Measurements from ENCODE around the gene BEND6. TPM values are rescaled to one million over a fixed set of nuclear protein-coding genes. Genes with fewer than 3 reads are reported as not detected.

Gene BEND6
- total and polyA plus RNA-seq, 2 of the 8 experiments (the other 6 are each of a cell fraction or from before 2014, with no cell fraction given): 0.71 to 2.1 TPM

DNA sequence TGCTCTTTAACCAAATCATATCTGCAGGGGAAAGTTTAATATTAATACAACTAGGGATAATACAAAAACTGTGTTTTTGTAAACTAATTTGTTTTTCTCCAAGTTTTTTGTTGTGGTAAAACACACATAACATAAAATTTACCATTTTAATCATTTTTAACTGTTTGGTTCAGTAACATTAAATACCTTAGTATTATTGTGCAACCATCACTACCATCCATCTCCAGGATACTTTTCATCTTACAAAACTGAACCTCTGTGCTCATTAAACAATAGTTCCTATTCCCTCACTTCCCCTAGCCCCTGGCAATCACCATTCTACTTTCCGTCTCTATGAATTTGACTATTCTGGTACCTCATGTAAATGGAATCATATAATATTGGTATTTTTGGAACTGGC lies 15.9 kb downstream of the BEND6 start:
- ChIA-PET CTCF (ENCODE audit: partially characterized antibody) (no interaction called here), POLR2A (ENCODE audit: partially characterized antibody) (no interaction called here)
- Histone ChIP-seq H2AK5ac (ENCODE audit: low read depth, low read length) (no peak overlapping the region), H3K27me3 (replicated peaks in 1 of 4; ENCODE audit: control insufficient read depth in 3 of 4, extremely low read depth in 1 of 4, insufficient read depth in 3 of 4, low read length in 3 of 4) (no peaks in the 10 kb centered on the region), H2BK12ac (ENCODE audit: low read depth, low read length) (no peak overlapping the region), H3K9me3 (ENCODE audit: insufficient read depth in 2 of 2, low read depth in 1 of 2, low read length in 1 of 2) (peaks cover 2 to 3% of the 10 kb centered on the region in 2 experiments; a peak in 1 of 4 replicates), H3K23me2 (ENCODE audit: low read depth, low read length) (no peaks in the 10 kb centered on the region), H2BK15ac (ENCODE audit: low read length) (no peak overlapping the region), H4K5ac (ENCODE audit: insufficient read length, low read depth, low read length) (no peak overlapping the region), H2BK5ac (ENCODE audit: low read depth, low read length) (no peak overlapping the region), H3K4me2 (ENCODE audit: insufficient read depth in 1 of 2, low read depth in 2 of 2, low read length in 2 of 2) (no peak overlapping the region), H3K4me3 (ENCODE audit: extremely low read depth in 1 of 4, insufficient read depth in 2 of 4, low read depth in 3 of 4, low read length in 4 of 4) (no peak overlapping the region), H2BK20ac (ENCODE audit: low read length) (no peak overlapping the region), H3K79me2 (ENCODE audit: control insufficient read depth in 1 of 2, insufficient read depth in 2 of 2, low read length in 2 of 2) (no peaks in the 10 kb centered on the region), H4K20me1 (replicated peaks in 1 of 2; ENCODE audit: control insufficient read depth in 1 of 2, insufficient read depth in 2 of 2, low read length in 2 of 2) (no peaks in the 10 kb centered on the region), H3K27ac (ENCODE audit: low read depth, low read length) (no peak overlapping the region), H3K18ac (ENCODE audit: extremely low read depth, low read length) (no peak overlapping the region), H2AFZ (ENCODE audit: low read length) (no peak overlapping the region), H3K79me1 (ENCODE audit: low read depth, low read length) (no peaks in the 10 kb centered on the region), H4K8ac (ENCODE audit: extremely low read depth, insufficient read depth, low read length) (no peak overlapping the region), H3K4ac (replicated peaks; ENCODE audit: insufficient read length, low read depth, low read length) (no peak overlapping the region), H3K9ac (replicated peaks in 1 of 4; ENCODE audit: extremely low read depth in 1 of 4, low read depth in 3 of 4, low read length in 3 of 4) (no peak overlapping the region), H3K36me3 (ENCODE audit: control insufficient read depth in 2 of 4, insufficient read depth in 4 of 4, low read length in 3 of 4) (no peaks in the 10 kb centered on the region), H4K91ac (replicated peaks; ENCODE audit: insufficient read length, low read length) (no peak overlapping the region), H3K14ac (ENCODE audit: insufficient read length) (no peak overlapping the region), H3K4me1 (replicated peaks in 1 of 4; ENCODE audit: control insufficient read depth in 3 of 4, insufficient read depth in 4 of 4, low read length in 3 of 4) (peaks cover 0 to 4% (median 0%) of the 10 kb centered on the region in 4 experiments; a peak in 1 of 7 replicates), H2BK120ac (replicated peaks; ENCODE audit: low read depth, low read length) (no peak overlapping the region), H3K56ac (replicated peaks; ENCODE audit: insufficient read length, low read depth, low read length) (no peak overlapping the region), H3K23ac (ENCODE audit: insufficient read length) (no peak overlapping the region)
- FAIRE-seq (no peak), DNase-seq (ENCODE audit: low read depth in 1 of 2, low spot score in 2 of 2) (no peak)
- WGBS, 2 experiments (ENCODE audit: extremely low coverage in 1 of 2, insufficient coverage in 1 of 2, insufficient read length in 1 of 2, insufficient replicate concordance in 2 of 2, low coverage in 1 of 2, low lambda C conversion rate in 2 of 2, missing lambda C conversion rate in 1 of 2): 96% methylated on average over 1 of the region's 1 CpG; no CpG with 5 or more reads in 1 of the 2 experiments
- TF ChIP-seq MAFK (IDR thresholded peaks at IDR 0.05; ENCODE audit: low read depth, low read length) (no peak), SP4 (IDR thresholded peaks at IDR 0.05; ENCODE audit: low read length) (no peak), ASH2L (IDR thresholded peaks at IDR 0.05; ENCODE audit: low read length) (no peak), YY1 (IDR thresholded peaks at IDR 0.05; ENCODE audit: low read depth, low read length) (no peak), PHF8 (conservative IDR thresholded peaks at IDR 0.05; ENCODE audit: low read depth, low read length) (no peak), RBBP5 (IDR thresholded peaks at IDR 0.05; ENCODE audit: borderline replicate concordance, low read depth, low read length) (no peak), RFX5 (IDR thresholded peaks at IDR 0.05; ENCODE audit: borderline replicate concordance, low read depth, low read length) (no peak), EGR1 (IDR thresholded peaks at IDR 0.05; ENCODE audit: borderline replicate concordance, low read depth, low read length) (no peak), POLR2AphosphoS5 (IDR thresholded peaks at IDR 0.05; ENCODE audit: low read depth, low read length) (no peak), SAP30 (IDR thresholded peaks at IDR 0.05; ENCODE audit: insufficient read depth, insufficient replicate concordance, low read length) (no peak)
- TF ChIP-seq, protein P1, sequence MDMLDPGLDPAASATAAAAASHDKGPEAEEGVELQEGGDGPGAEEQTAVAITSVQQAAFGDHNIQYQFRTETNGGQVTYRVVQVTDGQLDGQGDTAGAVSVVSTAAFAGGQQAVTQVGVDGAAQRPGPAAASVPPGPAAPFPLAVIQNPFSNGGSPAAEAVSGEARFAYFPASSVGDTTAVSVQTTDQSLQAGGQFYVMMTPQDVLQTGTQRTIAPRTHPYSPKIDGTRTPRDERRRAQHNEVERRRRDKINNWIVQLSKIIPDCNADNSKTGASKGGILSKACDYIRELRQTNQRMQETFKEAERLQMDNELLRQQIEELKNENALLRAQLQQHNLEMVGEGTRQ (IDR thresholded peaks at IDR 0.05; ENCODE audit: low read length): no peak
